Measurements from ENCODE around the gene MGMT. TPM values are rescaled to one million over a fixed set of nuclear protein-coding genes. Genes with fewer than 3 reads are reported as not detected.

The MGMT gene
- total and polyA plus RNA-seq, 9 donors: 4.5 to 53.3 (median 25.4) TPM

- H3K27ac ChIP-seq: no peak overlapping the region
- DNase-seq: no peak
- no peaks in the 10 kb centered on the region for H3K27me3 ChIP-seq
Observed at GRCh38 chr10:129521161-129522025, 54.4 kb downstream of the MGMT start.

GRCh38 chr10:129522041-129522585, 55.1 kb downstream of the MGMT start:
- H3K27ac ChIP-seq: no peak overlapping the region
- TF ChIP-seq EP300 (IDR thresholded peaks at IDR 0.05) (no peak), CTCF (IDR thresholded peaks at IDR 0.05) (no peak), POLR2A (IDR thresholded peaks at IDR 0.05) (no peak)
- no peaks in the 10 kb centered on the region for H3K27me3 ChIP-seq
- H3K4me1 ChIP-seq (ENCODE audit: insufficient read depth): no peaks in the 10 kb centered on the region
- no peak overlapping the region for H3K4me3 ChIP-seq
- DNase-seq: no peak
- 91 to 94% (median 91%) methylated on average over 7 of the region's 7 CpGs for WGBS, 3 donors
- H3K9me3 ChIP-seq: no peaks in the 10 kb centered on the region
- H3K36me3 ChIP-seq: no peaks in the 10 kb centered on the region
- intact Hi-C loops (cut with DNase I): no loop called here

More at GRCh38 chr10:129521161-129522025, 54.4 kb downstream of the MGMT start:
- TF ChIP-seq CTCF (IDR thresholded peaks at IDR 0.05) (no peak), POLR2A (IDR thresholded peaks at IDR 0.05) (no peak), EP300 (IDR thresholded peaks at IDR 0.05) (no peak)
- no peaks in the 10 kb centered on the region for H3K9me3 ChIP-seq
- intact Hi-C loops (cut with DNase I): no loop called here
- H3K36me3 ChIP-seq: no peaks in the 10 kb centered on the region
- H3K4me3 ChIP-seq: no peak overlapping the region
- no peaks in the 10 kb centered on the region for H3K4me1 ChIP-seq (ENCODE audit: insufficient read depth)
- WGBS, 3 donors: 93 to 95% (median 94%) methylated on average over 15 to 22 of the region's 22 CpGs

GRCh38 chr10:129523031-129523722, 56.1 kb downstream of the MGMT start:
- no peaks in the 10 kb centered on the region for H3K9me3 ChIP-seq
- H3K4me3 ChIP-seq: no peak overlapping the region
- intact Hi-C loops (cut with DNase I): no loop called here
- H3K27me3 ChIP-seq: no peaks in the 10 kb centered on the region
- no peak overlapping the region for H3K27ac ChIP-seq
- H3K36me3 ChIP-seq: no peaks in the 10 kb centered on the region
- WGBS, 3 donors: 91 to 94% (median 91%) methylated on average over 27 of the region's 27 CpGs
- TF ChIP-seq EP300 (IDR thresholded peaks at IDR 0.05) (no peak), POLR2A (IDR thresholded peaks at IDR 0.05) (no peak), CTCF (IDR thresholded peaks at IDR 0.05) (no peak)
- no peak for DNase-seq
- H3K4me1 ChIP-seq (ENCODE audit: insufficient read depth): no peaks in the 10 kb centered on the region

- WGBS, 3 donors: 85 to 90% (median 87%) methylated on average over 11 of the region's 11 CpGs
- intact Hi-C loops (cut with DNase I): no loop called here
- Histone ChIP-seq H3K36me3 (no peaks in the 10 kb centered on the region), H3K4me1 (ENCODE audit: insufficient read depth) (no peaks in the 10 kb centered on the region), H3K27me3 (no peaks in the 10 kb centered on the region), H3K9me3 (no peaks in the 10 kb centered on the region), H3K4me3 (no peak overlapping the region), H3K27ac (no peak overlapping the region)
- TF ChIP-seq CTCF (IDR thresholded peaks at IDR 0.05): no peak
- TF ChIP-seq EP300 (IDR thresholded peaks at IDR 0.05): no peak
- no peak for TF ChIP-seq POLR2A (IDR thresholded peaks at IDR 0.05)
- no peak for DNase-seq
Observed at GRCh38 chr10:129523723-129524316, 56.8 kb downstream of the MGMT start.

Measured in ovary (tissue), 9 donors.